CD14-positive monocyte (primary cell): ENCODE data around the gene NBPF8. TPM values are rescaled to one million over a fixed set of nuclear protein-coding genes. Genes with fewer than 3 reads are reported as not detected.
"Not testable (repeated sequence)": the region's sequence is repeated elsewhere in the genome, so short reads cannot be mapped to it uniquely, and the experiment has no call there.

Experiments
- DNase-seq, 3 donors: peaks; one replicate each; pipeline ENCODE4 v3.0.0-alpha.2; 2011 to 2022
- H2AFZ ChIP-seq: 2 replicates; pipeline ENCODE4 v1.6.0; 2012; ENCODE audit warnings: mild to moderate bottlenecking, low read depth, low read length, inconsistent platforms; ENCODE audit not compliant: insufficient read depth, poor library complexity, severe bottlenecking
- H3K27ac ChIP-seq, 2 donors: 1 replicate in 1 of 2; 2 replicates in 1 of 2; pipeline ENCODE4 v1.5.1; 2012 to 2013; ENCODE audit warnings: low read length in 2 of 2, control low read depth in 1 of 2, inconsistent platforms in 1 of 2, low read depth in 1 of 2, mild to moderate bottlenecking in 1 of 2
- H3K27me3 ChIP-seq, 2 donors: one replicate each; pipeline versions ENCODE4 v1.6.0 to v1.6.1; 2011 to 2013; ENCODE audit warnings: low read length in 2 of 2; ENCODE audit not compliant: control insufficient read depth in 2 of 2, insufficient read depth in 2 of 2
- H3K36me3 ChIP-seq, 2 donors: replicated peaks in 1 of 2; 1 replicate in 1 of 2; 2 replicates in 1 of 2; pipeline versions ENCODE4 v1.5.1 to v1.6.1; 2012 to 2013; ENCODE audit warnings: low read length in 2 of 2, control low read depth in 1 of 2, inconsistent platforms in 1 of 2, mild to moderate bottlenecking in 1 of 2; ENCODE audit not compliant: insufficient read depth in 2 of 2, control insufficient read depth in 1 of 2
- H3K4me1 ChIP-seq, 2 donors: 1 replicate in 1 of 2; 2 replicates in 1 of 2; pipeline versions ENCODE4 v1.5.1 to v1.6.1; 2012 to 2013; ENCODE audit warnings: low read length in 2 of 2, control low read depth in 1 of 2, inconsistent platforms in 1 of 2, mild to moderate bottlenecking in 1 of 2, moderate library complexity in 1 of 2; ENCODE audit not compliant: insufficient read depth in 2 of 2, control insufficient read depth in 1 of 2
- H3K4me2 ChIP-seq: replicated peaks from 2 replicates; pipeline ENCODE3; 2012; ENCODE audit warnings: low read length, moderate library complexity, mild to moderate bottlenecking; ENCODE audit not compliant: poor library complexity, severe bottlenecking; ENCODE audit errors: extremely low read depth
- H3K4me3 ChIP-seq, 3 experiments: fragments of 200-600 bp in 1 of 3; sonication (generic) in 1 of 3; replicated peaks in 1 of 3; 1 replicate in 2 of 3; 2 replicates in 1 of 3; pipeline ENCODE4 v1.5.1; 2011 to 2013; ENCODE audit warnings: low read length in 3 of 3, mild to moderate bottlenecking in 3 of 3, control low read depth in 2 of 3, low read depth in 2 of 3, inconsistent platforms in 1 of 3, moderate library complexity in 1 of 3
- H3K79me2 ChIP-seq: 2 replicates; pipeline ENCODE4 v1.6.0; 2012; ENCODE audit warnings: mild to moderate bottlenecking, control low read depth, inconsistent platforms, low read length, moderate library complexity; ENCODE audit not compliant: insufficient read depth
- H3K9ac ChIP-seq: 2 replicates; pipeline ENCODE4 v1.6.0; 2017; ENCODE audit warnings: low read length, mild to moderate bottlenecking; ENCODE audit not compliant: insufficient read depth, poor library complexity, severe bottlenecking
- H3K9me3 ChIP-seq, 2 donors: replicated peaks in 1 of 2; 1 replicate in 1 of 2; 2 replicates in 1 of 2; pipeline versions ENCODE4 v1.5.1 to v1.6.1; 2012 to 2013; ENCODE audit warnings: low read length in 2 of 2, control low read depth in 1 of 2; ENCODE audit not compliant: control insufficient read depth in 1 of 2, insufficient read depth in 1 of 2
- H4K20me1 ChIP-seq: 2 replicates; pipeline ENCODE4 v1.6.0; 2012; ENCODE audit warnings: mild to moderate bottlenecking, low read length, control low read depth, moderate library complexity; ENCODE audit not compliant: insufficient read depth
- H3K27ac Mint-ChIP-seq, 7 donors: one replicate each; pipeline ENCODE4 v1.8.0; 2020; ENCODE audit warnings: mild to moderate bottlenecking in 7 of 7, mixed read lengths in 7 of 7, moderate library complexity in 6 of 7, inconsistent platforms in 2 of 7
- H3K27me3 Mint-ChIP-seq, 3 donors: one replicate each; pipeline ENCODE4 v1.8.0; 2021 to 2022; ENCODE audit warnings: low read depth in 3 of 3, mild to moderate bottlenecking in 3 of 3, mixed read lengths in 3 of 3, moderate library complexity in 3 of 3, inconsistent platforms in 1 of 3
- H3K36me3 Mint-ChIP-seq, 2 donors: one replicate each; pipeline ENCODE4 v1.8.0; 2020; ENCODE audit warnings: mixed read lengths in 2 of 2, inconsistent platforms in 1 of 2, mild to moderate bottlenecking in 1 of 2
- H3K4me1 Mint-ChIP-seq: one replicate; pipeline ENCODE4 v1.8.0; 2020; ENCODE audit warnings: mild to moderate bottlenecking, mixed read lengths
- H3K4me3 Mint-ChIP-seq, 2 donors: one replicate each; pipeline ENCODE4 v1.8.0; 2020; ENCODE audit warnings: mild to moderate bottlenecking in 2 of 2, mixed read lengths in 2 of 2, moderate library complexity in 1 of 2
- H3K9me3 Mint-ChIP-seq, 7 donors: one replicate each; pipeline ENCODE4 v1.8.0; 2020 to 2022; ENCODE audit warnings: mixed read lengths in 7 of 7, mild to moderate bottlenecking in 6 of 7, moderate library complexity in 6 of 7, inconsistent platforms in 2 of 7
- CTCF ChIP-seq: fragments of 200-600 bp; IDR thresholded peaks from one replicate; pipeline ENCODE4 v1.8.0; 2022; ENCODE audit warnings: antibody characterized with exemption, mild to moderate bottlenecking
- WGBS: methylation state at CpG from one replicate; pipeline ENCODE4 v1.1.5; 2013; ENCODE audit warnings: missing lambda C conversion rate; ENCODE audit not compliant: insufficient coverage; 5-methylcytosine and 5-hydroxymethylcytosine counted together
- intact Hi-C, 2 donors: fragments of 100-400 bp; cut with micrococcal nuclease; formaldehyde crosslinking; loops; one replicate each; pipeline versions ENCODE4 v1.15.0 to v1.15.1; 2023
- polyA plus RNA-seq, 3 donors: library from polyadenylated mRNA; depleted of rRNA in 1 of 3; unstranded in 2 of 3; stranded (reverse) in 1 of 3; fragments of 300-500 nt in 2 of 3; fragments of >200 nt in 1 of 3; fragmentation: Illumina TruSeq in 2 of 3; gene quantifications; 1 replicate in 2 of 3; 2 replicates in 1 of 3; pipeline ENCODE4 v1.2.3, GENCODE V29; 2012 to 2021

NBPF8 gene
- polyA plus RNA-seq, 3 donors, result 0.32 to 15.5 (median 0.44) TPM

- H3K36me3 ChIP-seq, H4K20me1 ChIP-seq, H3K4me3 Mint-ChIP-seq, DNase-seq, H3K4me2 ChIP-seq, H3K27ac ChIP-seq, H3K9me3 Mint-ChIP-seq, H3K9me3 ChIP-seq, H3K9ac ChIP-seq, H3K27me3 Mint-ChIP-seq, H3K27ac Mint-ChIP-seq, H3K4me3 ChIP-seq, intact Hi-C loops, H3K4me1 Mint-ChIP-seq, H3K36me3 Mint-ChIP-seq, H2AFZ ChIP-seq, H3K27me3 ChIP-seq, H3K79me2 ChIP-seq, H3K4me1 ChIP-seq: not testable (repeated sequence)
- TF ChIP-seq CTCF, result peak; percentile 7
- WGBS, result no CpG with 5 or more reads among the region's 13 CpGs
Observed at GRCh38 chr1:120393316-120394232, 21.3 kb upstream of the NBPF8 start.

DNA sequence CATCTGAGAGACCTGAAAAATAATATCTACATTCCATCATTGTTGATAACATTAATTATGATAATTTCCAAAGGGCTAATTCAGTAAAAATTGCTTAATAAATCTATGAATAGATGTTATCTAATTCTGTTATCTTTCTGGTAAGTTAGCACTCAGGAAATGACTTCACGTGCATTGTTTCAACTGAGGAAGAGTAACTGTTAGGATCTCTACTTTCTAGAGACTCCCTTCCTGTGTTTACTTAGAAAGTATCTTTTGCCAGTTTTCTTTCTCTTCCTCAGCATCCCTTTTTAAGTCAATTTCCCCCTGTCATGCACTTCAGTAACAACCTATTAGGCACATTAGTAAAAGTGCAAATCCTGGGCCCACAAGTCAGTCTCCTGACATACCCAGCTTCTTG lies 9.5 kb upstream of the NBPF8 start:
- H3K27ac ChIP-seq, H3K4me1 ChIP-seq, H3K9ac ChIP-seq, intact Hi-C loops, H3K36me3 ChIP-seq, H2AFZ ChIP-seq, H4K20me1 ChIP-seq, DNase-seq, H3K4me3 ChIP-seq, H3K79me2 ChIP-seq, H3K36me3 Mint-ChIP-seq, H3K4me2 ChIP-seq, H3K27ac Mint-ChIP-seq, H3K27me3 Mint-ChIP-seq, H3K4me1 Mint-ChIP-seq, H3K9me3 Mint-ChIP-seq, H3K4me3 Mint-ChIP-seq, H3K27me3 ChIP-seq, H3K9me3 ChIP-seq: not testable (repeated sequence)
- no CpG with 5 or more reads among the region's 1 CpG for WGBS

GRCh38 chr1:120414451-120414850 lies 384 bp upstream of the NBPF8 start:
- DNase-seq, H3K4me1 ChIP-seq, H3K27me3 ChIP-seq, H3K4me2 ChIP-seq, H3K36me3 ChIP-seq, H3K36me3 Mint-ChIP-seq, H3K9ac ChIP-seq, H3K9me3 Mint-ChIP-seq, H4K20me1 ChIP-seq, H3K4me1 Mint-ChIP-seq, H3K27ac Mint-ChIP-seq, H3K27me3 Mint-ChIP-seq, intact Hi-C loops, H3K9me3 ChIP-seq, H3K79me2 ChIP-seq: not testable (repeated sequence)
- H3K27ac ChIP-seq, result peak overlapping the region in 1 of 2 donors; percentile 25
- WGBS, result no CpG with 5 or more reads among the region's 16 CpGs
- peak overlapping the region; percentile 44 to 70 (median 45) for H3K4me3 ChIP-seq
- H2AFZ ChIP-seq, result peak overlapping the region; percentile 65
- H3K4me3 Mint-ChIP-seq, result peak overlapping the region in 1 of 2 donors; percentile 94

- H2AFZ ChIP-seq, result peak overlapping the region; percentile 65
- H3K27me3 Mint-ChIP-seq, H3K4me1 Mint-ChIP-seq, H3K79me2 ChIP-seq, H3K36me3 Mint-ChIP-seq, H3K9me3 Mint-ChIP-seq, H3K9me3 ChIP-seq, H3K27me3 ChIP-seq, intact Hi-C loops, H3K36me3 ChIP-seq, H3K27ac ChIP-seq, H4K20me1 ChIP-seq, H3K4me1 ChIP-seq: not testable (repeated sequence)
- peak in 2 of 3 donors; percentile 5 to 24 for DNase-seq
- peak overlapping the region in 5 of 7 donors; percentile 25 to 75 (median 50) for H3K27ac Mint-ChIP-seq
- H3K4me3 Mint-ChIP-seq, result peak overlapping the region; percentile 90 to 94
- H3K9ac ChIP-seq, result peak overlapping the region; percentile 53
- H3K4me2 ChIP-seq, result peak overlapping the region; percentile 63
- peak overlapping the region; percentile 28 to 70 (median 44) for H3K4me3 ChIP-seq
- WGBS, result 0% methylated on average over 10 of the region's 23 CpGs
Observed at GRCh38 chr1:120415492-120415961, 692 bp downstream of the NBPF8 start.
